ENCODE data around the gene HDAC8.
"Not testable (repeated sequence)": the region's sequence is repeated elsewhere in the genome, so short reads cannot be mapped to it uniquely, and the experiment has no call there.

Gene HDAC8

GRCh38 chrX:72408885-72409284 lies 163.8 kb downstream of the HDAC8 start:
- ChIA-PET CTCF (no interaction called here), POLR2A (no interaction called here)

GRCh38 chrX:72405136-72405535 lies 167.5 kb downstream of the HDAC8 start:
- POLR2A ChIA-PET; DNase-seq (ENCODE audit: low read depth, low spot score); H3K4me3 ChIP-seq (ENCODE audit: low read depth, low read length); CTCF ChIA-PET: not testable (repeated sequence)

More at GRCh38 chrX:72408885-72409284, 163.8 kb downstream of the HDAC8 start:
- TF ChIP-seq CTCF (IDR thresholded peaks at IDR 0.05; ENCODE audit: insufficient read depth, low read length, missing control alignments), result no peak
- no peak for DNase-seq (ENCODE audit: low read depth, low spot score)
- H3K4me3 ChIP-seq (ENCODE audit: low read depth, low read length), result no peak overlapping the region

- ChIA-PET CTCF (no interaction called here), POLR2A (no interaction called here)
- DNase-seq (ENCODE audit: low read depth, low spot score), result no peak
- no peak overlapping the region for H3K4me3 ChIP-seq (ENCODE audit: low read depth, low read length)
- no peak for TF ChIP-seq CTCF (IDR thresholded peaks at IDR 0.05; ENCODE audit: insufficient read depth, low read length, missing control alignments)
Observed at GRCh38 chrX:72402614-72403013, 170.0 kb downstream of the HDAC8 start.

- POLR2A ChIA-PET, result no interaction called here
- CTCF ChIA-PET, result no interaction called here
- DNase-seq (ENCODE audit: low read depth, low spot score), result no peak
- H3K4me3 ChIP-seq (ENCODE audit: low read depth, low read length), result no peak overlapping the region
- TF ChIP-seq CTCF (IDR thresholded peaks at IDR 0.05; ENCODE audit: insufficient read depth, low read length, missing control alignments), result no peak
Observed at GRCh38 chrX:72399816-72400215, 172.8 kb downstream of the HDAC8 start.

- no peak for TF ChIP-seq CTCF (IDR thresholded peaks at IDR 0.05; ENCODE audit: insufficient read depth, low read length, missing control alignments)
- DNase-seq (ENCODE audit: low read depth, low spot score), result no peak
- H3K4me3 ChIP-seq (ENCODE audit: low read depth, low read length), result no peak overlapping the region
- POLR2A ChIA-PET, result no interaction called here
- CTCF ChIA-PET, result no interaction called here
Observed at GRCh38 chrX:72396117-72396516, 176.5 kb downstream of the HDAC8 start.

GRCh38 chrX:72395237-72395636 lies 177.4 kb downstream of the HDAC8 start:
- no peak for DNase-seq (ENCODE audit: low read depth, low spot score)
- ChIA-PET CTCF (no interaction called here), POLR2A (no interaction called here)
- no peak overlapping the region for H3K4me3 ChIP-seq (ENCODE audit: low read depth, low read length)
- TF ChIP-seq CTCF (IDR thresholded peaks at IDR 0.05; ENCODE audit: insufficient read depth, low read length, missing control alignments), result no peak

- no peak for TF ChIP-seq CTCF (IDR thresholded peaks at IDR 0.05; ENCODE audit: insufficient read depth, low read length, missing control alignments)
- ChIA-PET POLR2A (no interaction called here), CTCF (no interaction called here)
- DNase-seq (ENCODE audit: low read depth, low spot score), result peak; percentile 23
- H3K4me3 ChIP-seq (ENCODE audit: low read depth, low read length), result no peak overlapping the region
Observed at GRCh38 chrX:72394518-72395170, 178.0 kb downstream of the HDAC8 start.

Measured in AG04449 (cell line).